Stimulated activated CD4-positive, alpha-beta T cell treated with anti-CD3 and anti-CD28 coated beads, Interleukin-1b, Interleukin-23, amount 100 ng/mL, for 4 hours (primary cell): ENCODE data around the gene MEF2D.

Experiments used
- DNase-seq, 2 donors: peaks; one replicate each; pipeline ENCODE4 v3.0.0-alpha.2; 2020; ENCODE audit warnings: low read depth in 2 of 2

MEF2D gene

DNA sequence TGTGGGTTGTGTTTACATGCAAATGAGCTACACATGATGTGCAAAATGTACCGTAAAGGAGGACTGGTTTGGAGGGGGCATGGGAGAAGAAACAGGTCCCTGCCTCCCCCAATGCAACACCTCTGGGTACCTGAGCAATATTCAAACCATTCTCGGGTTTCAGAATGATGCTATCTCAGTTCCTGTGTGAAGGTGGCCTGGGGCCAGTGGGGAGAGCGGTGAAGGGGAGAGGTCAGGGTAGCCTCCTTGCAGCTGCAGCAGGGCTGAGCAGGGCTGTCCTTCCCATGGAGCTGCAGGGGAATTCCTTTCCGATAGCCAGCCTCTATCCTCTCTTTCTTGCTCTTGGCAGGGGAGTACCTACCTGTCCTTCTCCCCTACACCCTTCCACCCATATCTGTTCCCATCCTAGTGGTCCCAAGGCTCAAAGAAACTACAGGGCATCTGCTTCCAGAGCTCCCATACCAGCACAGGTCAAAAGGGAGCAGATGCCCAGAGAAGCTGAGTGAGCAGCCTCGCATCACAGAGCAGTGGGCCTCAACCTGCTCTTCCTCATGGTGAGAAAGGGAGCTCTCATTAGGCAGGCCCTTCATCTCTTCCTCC lies 11.9 kb downstream of the MEF2D start:
- DNase-seq, result no peak

DNA sequence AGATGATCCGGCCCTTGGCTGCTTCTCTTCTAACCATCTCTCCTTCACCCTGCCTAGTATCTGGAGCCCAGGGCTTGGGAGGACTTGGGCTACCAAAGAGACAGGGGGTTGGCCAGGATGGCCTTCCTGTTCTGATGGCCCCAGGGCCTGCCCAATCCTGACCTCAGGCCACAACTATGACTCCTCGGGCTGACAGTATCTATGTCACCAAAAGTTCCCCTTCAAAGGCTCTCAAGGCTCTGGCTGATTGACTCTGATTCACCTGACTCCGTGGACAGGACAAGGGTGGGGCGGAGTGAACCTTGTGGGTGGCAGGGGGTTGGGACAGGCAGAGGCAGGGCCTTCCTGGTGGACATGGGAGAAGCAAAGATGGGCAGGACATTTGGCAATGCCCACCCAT lies 12.7 kb downstream of the MEF2D start:
- no peak for DNase-seq

DNA sequence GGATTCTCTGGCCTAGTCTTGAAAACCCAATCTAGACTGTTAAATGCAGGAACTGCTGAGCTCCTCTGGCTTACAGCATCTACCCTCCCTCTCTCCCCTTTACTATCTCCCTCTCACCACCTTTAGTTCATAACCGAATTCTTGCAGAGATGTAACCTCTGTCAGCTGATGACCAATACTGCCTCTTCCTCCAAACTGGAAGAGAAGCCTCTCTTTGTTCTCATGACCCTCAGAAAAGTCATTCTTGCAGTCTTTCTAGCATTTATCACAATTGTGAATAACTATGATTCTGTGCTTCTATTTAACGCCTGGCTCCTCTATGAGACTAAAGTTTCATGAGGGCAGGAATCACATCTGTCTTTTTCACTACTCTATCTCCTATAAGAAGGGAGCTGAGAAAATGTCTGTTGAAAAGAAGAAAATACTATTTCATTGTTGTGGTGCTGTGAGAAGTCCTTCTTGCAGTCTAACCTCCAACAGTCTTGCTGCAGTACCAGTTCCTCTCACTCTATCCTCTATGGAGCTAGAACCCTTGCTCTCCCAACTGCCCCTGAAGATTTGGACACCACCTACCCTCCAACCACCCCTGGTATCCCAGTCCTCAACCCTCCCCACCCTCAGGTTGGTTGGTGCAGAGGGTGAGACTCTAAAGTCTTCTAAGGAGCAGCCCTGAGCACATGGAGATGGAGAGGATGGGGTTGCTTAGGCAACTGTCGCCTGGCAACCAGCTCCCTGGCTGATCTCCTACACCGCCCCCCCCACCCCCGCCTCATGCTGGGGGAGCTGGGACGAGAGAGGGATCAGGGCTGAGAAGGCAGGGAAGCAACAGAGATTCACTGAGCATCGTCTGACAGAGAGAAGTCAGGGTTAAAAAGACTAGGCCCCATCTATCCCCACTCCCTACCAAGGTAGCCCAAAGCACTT lies 13.9 kb downstream of the MEF2D start:
- DNase-seq, result no peak

DNA sequence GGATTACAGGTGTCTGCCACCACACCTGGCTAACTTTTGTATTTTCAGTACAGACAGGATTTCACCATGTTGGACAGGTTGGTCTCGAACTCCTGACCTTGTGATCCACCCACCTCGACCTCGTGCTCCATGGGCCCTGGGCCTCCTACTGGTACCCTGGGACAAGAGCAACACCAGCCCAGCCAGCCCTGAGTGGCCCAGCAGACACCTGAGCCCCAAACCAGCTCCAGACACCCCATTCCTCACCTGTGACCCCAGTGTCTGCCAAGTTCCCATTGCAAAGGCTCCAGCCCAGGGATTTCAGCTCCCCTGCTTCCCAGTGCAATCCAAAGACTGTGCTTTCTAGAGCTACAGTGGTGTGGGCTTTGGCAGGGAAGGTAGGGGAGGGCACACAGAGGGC lies 14.6 kb downstream of the MEF2D start:
- DNase-seq, result no peak

DNA sequence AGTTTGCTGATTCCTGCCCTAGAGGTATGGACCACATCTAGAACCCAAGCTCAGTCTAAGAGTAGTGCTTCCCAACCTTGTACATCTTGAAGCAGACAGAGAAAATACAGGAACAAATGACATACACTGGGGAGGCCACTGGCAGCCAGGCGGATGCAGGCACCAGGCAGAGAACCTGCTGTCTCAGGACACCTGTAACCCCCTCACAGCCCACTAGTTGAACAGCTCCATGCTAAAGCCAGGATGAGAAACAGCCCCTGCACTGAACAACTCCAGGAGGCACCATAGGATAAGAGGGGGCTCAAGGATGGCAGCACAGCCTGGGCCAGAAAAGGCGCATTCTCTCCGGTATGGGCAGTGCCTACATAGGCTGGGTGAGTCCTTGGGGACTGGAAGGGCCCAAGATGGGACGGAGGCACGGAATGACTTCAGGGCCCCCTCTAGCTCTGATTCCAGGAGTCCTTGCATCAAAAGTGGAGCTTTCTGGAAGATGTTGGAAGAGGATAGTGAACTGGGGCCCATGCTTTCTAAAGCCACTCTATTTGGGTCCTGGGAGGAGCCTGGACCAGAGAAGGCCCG lies 16.0 kb downstream of the MEF2D start:
- no peak for DNase-seq

DNA sequence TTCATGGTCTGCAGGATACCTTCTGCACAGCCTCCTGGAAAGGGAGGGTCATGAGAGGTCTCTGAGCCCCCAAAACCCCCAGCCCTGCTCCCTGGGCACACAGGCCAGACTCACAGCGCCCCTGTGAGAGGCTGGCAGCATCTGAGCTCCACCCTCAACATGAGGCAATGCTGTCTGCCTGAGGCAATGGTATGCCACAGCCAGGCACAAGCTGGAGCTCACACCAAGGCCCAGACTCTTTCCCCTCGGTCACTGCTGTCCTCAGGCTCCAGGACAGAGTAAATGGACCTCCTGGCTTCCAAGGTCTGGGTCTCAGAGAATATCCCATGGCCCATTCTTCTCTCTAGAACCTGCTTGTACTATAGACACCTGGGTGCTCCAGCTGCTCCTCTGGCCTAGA lies 17.2 kb downstream of the MEF2D start:
- no peak for DNase-seq

DNA sequence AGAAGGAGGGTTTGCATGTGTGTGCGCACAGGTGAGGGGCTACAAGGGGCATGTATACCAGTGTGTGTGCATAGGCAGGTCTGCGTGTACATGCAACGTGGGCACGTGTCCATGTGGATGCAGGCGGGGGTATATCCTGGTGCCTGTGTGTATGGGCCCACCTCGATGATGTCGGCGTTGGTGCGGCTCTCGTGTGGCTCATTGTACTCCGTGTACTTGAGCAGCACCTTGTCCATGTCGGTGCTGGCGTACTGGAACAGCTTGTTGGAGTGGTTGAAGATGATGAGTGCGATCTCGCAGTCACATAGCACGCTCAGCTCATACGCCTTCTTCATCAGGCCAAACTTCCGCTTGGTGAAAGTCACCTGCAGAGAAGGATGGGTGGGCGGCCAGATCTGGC lies 18.3 kb downstream of the MEF2D start:
- DNase-seq, result no peak

DNA sequence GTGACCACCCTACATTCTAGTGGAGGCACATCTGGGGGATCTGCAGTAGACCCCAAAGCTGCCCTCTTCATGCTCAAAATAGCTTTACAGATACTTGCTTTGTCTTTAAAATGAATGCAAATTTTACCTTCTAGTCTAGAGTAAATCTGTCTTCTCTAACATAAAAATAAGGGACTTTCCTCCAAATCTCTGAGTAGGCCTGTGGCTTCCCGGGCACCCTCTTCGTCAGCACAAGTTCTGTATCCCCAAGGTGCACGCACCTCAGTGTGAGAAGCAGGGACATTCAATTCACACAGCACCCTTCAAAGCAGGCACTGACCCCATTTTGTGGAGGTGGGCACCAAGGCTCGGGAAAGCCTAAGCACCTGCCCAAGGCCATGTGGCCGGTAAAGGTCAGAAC lies 19.0 kb downstream of the MEF2D start:
- DNase-seq, result no peak

DNA sequence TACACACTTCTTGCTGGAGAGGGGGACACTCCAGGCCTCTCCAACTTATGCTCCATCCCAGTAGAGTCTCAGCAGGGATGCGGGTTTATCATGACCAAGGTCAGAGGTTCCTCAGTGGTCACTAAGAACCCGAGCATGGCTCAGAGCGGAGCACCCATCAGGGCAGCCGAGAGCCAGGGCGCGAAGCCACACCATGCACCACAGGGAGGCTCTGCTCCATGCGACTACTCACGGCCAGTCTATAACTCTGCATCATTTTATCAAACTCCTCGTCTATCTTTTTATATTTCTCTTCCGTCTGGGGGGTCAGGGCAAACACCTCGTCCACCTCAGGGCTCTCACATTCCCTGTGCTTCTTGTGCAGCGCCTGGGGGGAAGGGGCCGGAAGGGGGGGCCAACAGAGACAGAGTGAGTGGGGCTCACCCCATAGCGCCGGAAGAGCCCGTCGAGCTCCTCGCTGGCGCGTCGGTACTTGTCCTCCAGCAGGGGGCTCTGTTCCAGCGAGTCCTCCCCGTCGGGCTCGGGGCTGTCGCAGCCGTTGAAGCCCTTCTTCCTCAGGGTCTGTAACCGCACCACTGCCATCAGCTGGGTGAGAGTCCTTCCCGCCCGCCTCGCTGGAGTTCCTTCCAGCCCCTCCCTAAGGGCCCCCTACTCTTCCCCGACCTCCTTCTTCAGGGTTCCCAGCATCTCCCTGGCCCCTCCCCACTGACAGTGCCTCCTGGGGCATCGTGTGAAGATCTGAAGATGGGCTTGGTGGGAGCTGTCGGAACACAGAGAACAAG lies 20.0 kb downstream of the MEF2D start:
- peak; percentile 62 to 76 for DNase-seq

DNA sequence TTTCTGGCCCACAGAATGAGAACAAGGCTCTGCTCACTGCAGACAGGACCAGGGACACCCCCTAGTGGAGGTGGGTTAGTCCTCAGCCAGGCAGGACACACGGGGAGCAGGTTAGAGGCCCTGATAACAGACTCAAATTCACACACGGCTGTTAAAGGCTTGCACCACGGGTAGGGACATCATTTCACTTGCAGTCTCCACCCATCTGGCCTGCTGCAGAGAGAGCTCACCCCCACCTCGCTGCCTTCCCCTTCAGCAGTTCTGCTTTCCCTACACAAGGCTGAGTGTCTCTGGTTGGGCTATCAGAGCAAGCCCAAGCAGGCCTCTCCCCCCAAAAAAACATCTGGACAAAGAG lies 20.6 kb downstream of the MEF2D start:
- DNase-seq, result no peak

DNA sequence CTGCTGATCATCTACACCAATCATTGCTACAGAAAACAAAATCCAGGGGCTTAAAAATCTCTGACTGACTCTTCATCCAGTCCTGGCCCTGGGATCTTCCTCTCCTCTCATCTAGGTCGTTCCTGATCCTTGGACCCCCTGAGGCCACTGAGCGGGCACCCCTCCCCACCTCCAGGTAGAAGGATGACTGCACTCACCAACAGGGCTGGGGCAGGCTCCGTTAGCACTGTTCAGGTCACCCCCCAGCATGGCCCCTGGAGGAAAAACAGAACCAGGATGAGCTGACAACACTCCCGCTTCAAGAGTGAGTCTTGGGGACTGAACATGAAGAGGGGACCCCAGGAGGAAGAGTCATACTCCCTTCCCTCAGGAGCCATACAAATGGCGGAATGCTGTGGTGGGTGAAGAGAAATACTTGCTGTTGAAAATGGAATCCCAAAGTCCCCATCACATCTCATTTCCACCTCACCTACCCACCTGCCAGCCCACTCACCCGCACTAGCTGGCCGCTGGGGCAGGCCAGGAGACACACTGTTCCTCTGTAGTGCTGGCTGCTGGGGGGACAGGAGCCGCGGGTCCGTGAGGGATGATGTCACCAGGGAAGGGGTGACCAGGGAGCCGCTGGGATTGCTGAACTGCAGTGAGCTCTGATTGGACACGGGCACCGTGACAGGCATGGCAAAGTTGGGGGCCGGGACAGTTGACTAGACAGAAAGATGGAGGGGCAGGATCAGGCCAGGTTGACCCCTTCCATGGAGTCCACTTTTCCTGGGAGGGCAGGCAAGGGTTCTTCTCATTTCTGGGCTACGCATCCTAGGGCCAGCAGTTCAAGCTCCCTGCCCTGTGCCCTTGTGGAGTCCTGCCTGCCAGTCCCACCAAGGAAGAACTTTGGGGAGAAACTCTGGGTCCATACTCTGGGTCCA lies 21.2 kb downstream of the MEF2D start:
- DNase-seq, result no peak

DNA sequence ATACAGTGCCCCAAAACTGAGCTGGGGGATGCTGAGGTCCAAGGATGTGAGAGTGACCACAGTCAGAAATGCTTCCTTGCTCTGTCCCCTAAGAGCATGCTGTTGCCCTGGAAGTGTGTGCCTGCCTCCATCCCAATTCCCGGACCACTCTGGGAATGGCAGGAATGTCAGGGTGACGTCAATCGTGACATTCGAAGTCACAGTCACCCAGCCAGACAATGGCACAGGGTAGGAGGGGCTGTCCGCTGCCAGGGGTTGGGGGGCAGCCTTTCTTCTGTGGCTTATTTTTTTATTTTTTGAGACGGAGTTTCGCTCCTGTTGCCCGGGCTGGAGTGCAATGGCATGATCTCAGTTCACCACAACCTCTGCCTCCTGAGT lies 22.3 kb downstream of the MEF2D start:
- no peak for DNase-seq

DNA sequence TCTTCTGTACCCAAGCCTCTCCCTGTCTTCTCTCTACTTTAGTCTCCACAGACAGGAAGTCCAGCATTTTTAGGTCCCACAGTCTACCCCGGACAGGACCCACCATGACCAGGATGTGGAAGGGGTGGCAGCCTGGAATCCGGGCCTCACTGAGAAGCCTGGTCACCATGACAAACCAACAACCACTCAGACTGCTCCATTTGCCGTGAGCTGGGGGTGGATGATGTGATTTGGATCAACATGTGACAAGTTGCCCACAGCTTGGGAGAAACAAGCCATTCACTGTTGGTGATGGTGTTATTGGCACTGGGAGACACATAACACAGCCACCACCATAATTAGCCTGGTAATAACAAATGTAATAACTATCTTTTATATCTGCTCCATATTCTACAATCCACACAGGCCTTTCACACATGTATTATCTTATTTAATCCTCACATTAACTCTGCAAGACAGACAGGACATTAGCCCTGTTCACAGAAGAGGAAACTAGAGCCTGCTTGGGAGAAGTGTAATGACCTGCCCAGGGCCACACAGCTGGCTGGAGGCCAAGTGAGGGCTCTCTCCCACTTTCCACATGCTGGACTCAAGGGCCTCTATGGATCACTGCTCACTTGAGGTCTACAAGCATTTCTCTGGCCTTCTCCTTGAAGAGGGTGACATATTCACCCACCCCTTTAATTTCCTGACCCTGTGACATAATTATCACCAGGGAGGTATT lies 22.9 kb downstream of the MEF2D start:
- no peak for DNase-seq

DNA sequence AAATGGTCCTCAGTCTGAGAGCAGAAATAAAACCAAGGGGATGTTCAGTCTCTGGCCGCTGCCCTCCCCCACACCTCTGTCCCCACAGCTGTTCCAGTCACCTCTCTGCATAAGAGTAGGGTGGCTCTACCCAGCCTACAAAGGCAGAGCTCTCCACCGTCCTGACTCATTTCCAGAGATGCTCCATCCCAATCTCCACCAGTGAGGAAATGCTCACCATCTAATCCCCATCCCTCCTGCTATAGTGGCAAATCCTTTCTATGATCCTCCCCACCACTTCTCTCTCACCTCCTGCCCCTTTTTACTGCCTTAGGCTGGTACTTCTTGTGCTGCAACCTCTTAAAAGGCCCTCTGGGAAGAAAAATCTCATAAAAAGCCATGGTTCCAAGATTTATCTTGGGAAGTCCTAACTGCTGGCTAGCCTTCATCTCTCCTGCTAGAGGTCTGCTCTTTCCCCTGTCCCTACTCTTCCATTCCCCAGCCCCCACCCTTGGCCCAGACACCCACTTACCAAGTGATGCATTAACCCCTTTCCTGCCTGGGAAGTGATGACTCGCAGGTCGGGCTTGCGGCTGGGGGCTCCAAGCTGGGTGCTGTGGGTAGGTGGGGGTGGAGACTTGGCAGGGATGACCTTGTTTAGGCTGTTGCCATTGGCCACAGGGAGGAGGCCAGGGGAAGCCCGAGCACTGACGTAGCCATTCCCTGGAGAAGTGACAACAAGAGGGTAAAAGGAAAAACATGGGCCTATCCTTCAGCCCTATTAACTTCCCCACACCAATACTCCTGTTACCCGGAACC lies 23.9 kb downstream of the MEF2D start:
- DNase-seq, result no peak

DNA sequence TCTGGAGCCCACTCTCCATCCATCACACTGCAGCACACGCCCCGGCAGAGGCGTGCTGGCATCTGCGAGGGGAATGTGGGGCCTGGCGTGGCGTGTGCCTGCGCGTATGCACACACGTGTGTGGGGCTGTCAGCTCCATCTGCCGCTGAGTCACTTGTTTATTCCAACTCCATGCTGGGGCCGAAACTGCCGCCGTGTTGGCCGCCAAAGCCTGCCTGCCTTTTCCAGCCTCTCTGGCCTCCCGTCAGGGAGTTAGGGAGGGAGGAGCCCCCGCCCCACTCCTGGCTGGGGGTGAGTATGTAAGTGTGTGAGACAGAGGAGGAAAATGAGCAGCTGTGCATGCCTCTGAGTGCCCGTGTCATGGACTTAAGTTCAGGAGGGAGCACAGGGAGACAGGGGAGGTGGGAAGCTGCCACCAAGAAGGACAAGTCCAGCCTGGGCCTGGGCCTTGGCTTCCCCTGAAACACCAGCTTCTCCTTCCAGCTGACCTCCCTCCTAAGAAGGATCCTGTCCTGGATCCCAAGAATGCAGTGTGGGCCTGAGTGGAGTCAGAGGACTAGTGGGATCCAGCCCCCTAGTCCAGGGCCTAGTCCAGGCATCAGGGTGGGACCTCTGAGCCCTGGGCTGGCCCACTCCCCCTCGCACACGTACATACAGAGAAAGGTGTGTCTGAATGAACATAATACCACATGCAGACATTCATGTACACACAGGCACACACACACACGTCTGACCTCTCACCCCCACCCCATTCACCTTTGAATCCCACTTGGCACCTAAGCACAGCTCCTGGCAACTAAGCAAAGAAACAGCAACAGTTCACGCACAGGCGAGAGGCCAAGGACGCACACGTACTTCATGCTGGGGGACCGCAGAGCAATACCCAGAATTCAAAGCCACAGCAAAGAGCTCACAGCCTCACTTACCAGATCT lies 24.7 kb downstream of the MEF2D start:
- DNase-seq, result no peak

DNA sequence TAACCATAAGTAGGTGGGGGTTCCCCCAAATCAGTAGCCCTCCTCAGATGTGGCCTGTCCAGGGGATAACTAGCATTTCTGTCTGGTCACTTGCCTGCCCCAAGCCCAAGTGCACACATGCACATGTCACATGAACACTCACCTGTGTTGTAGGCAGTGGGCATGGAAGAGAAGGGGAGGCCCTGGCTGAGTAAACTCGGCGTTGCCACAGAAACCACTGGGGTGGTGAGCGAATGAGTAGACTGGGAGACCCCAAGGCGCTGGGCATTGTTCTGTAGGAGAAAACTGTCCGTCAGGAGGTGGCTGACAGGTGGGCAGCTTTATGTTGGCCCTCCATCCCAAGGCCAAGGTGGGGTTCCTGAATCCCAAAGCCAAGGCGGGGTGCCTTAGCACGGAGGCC lies 25.6 kb downstream of the MEF2D start:
- DNase-seq, result no peak

DNA sequence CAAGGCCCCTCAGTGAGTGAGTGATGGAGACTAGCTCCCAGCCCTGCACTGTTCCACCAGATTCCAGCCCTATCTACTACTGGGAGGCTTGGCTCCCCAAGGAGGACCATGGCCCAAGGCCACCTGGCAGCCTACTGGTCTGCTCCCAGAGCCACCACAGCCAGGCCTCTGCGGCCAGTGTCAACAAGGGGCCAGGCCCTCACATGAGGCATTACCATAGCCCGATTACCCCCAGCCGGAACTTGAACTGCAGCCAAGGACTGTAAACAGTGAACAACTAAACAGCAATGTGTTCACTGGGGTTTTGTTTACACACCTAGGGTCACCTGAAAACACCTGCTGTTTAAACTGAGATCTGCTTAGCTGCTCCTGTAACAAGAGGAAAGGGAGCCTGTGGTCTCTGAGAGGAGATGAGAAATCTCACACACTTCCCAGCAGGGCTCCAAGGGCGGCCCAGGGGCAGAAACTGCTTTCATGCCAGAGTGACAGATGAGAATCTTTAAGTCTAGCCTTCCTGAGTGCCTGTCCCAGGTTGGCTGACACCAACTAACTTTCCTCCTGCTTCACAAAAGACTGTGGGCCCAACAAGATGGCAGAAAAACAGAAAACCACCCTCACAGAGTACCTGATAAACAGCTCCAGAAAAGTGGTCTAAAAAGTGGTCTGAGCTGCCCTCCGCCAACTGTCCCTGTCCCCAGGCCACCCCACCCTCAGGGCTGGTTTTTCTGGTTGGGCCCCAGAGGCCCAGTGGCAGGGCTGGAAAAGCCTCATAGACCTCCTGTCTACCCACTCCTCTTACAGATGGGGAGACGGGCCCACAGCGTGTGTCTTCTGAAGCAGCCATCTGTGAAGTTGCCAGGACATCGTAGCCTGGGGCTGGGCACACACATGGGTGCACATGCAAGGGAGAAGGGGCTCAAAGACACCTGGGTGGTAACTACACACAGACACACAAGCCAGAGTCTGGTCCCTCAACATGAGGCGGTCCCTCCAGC lies 28.8 kb downstream of the MEF2D start:
- DNase-seq, result no peak
